Natural killer cell (primary cell): ENCODE data around the gene TMEM126A. TPM values are rescaled to one million over a fixed set of nuclear protein-coding genes. Genes with fewer than 3 reads are reported as not detected.

Experiments used
- ATAC-seq, 3 donors: fragments of 150-1000 bp in 2 of 3; fragments of 200-7000 bp in 1 of 3; cut with Tn5 transposase; 1 replicate in 1 of 3; 2 replicates in 2 of 3; pipeline ENCODE4 v1.10.0; 2021; ENCODE audit warnings: mild to moderate bottlenecking in 2 of 3, moderate library complexity in 2 of 3
- DNase-seq, 2 donors: peaks; one replicate each; pipeline versions ENCODE4 v3.0.0 to v3.0.0-alpha.2; 2013 to 2021; ENCODE audit warnings: mixed read lengths in 1 of 2
- H3K27ac ChIP-seq: one replicate; pipeline ENCODE4 v1.5.1; 2013; ENCODE audit warnings: mild to moderate bottlenecking, low read length
- H3K27me3 ChIP-seq: one replicate; pipeline ENCODE4 v1.6.1; 2013; ENCODE audit warnings: low read length; ENCODE audit not compliant: control insufficient read depth, insufficient read depth
- H3K36me3 ChIP-seq: one replicate; pipeline ENCODE4 v1.6.1; 2013; ENCODE audit warnings: low read length; ENCODE audit not compliant: control insufficient read depth, insufficient read depth
- H3K4me1 ChIP-seq: one replicate; pipeline ENCODE4 v1.6.1; 2013; ENCODE audit warnings: low read length; ENCODE audit not compliant: control insufficient read depth, insufficient read depth
- H3K4me3 ChIP-seq: one replicate; pipeline ENCODE4 v1.5.1; 2013; ENCODE audit warnings: low read length
- H3K9me3 ChIP-seq: one replicate; pipeline ENCODE4 v1.6.1; 2013; ENCODE audit warnings: low read length; ENCODE audit not compliant: control insufficient read depth, insufficient read depth
- H3K27ac Mint-ChIP-seq, 2 donors: one replicate each; pipeline ENCODE4 v1.8.0; 2022; ENCODE audit warnings: mild to moderate bottlenecking in 2 of 2, mixed read lengths in 2 of 2, moderate library complexity in 1 of 2
- H3K27me3 Mint-ChIP-seq, 2 donors: one replicate each; pipeline ENCODE4 v1.8.0; 2022; ENCODE audit warnings: low read depth in 2 of 2, mixed read lengths in 2 of 2
- H3K36me3 Mint-ChIP-seq: one replicate; pipeline ENCODE4 v1.8.0; 2022; ENCODE audit warnings: mixed read lengths
- H3K4me1 Mint-ChIP-seq, 2 donors: one replicate each; pipeline ENCODE4 v1.8.0; 2022; ENCODE audit warnings: mixed read lengths in 2 of 2
- H3K4me3 Mint-ChIP-seq: one replicate; pipeline ENCODE4 v1.8.0; 2022; ENCODE audit warnings: mild to moderate bottlenecking, moderate library complexity, mixed read lengths
- H3K9me3 Mint-ChIP-seq, 2 donors: one replicate each; pipeline ENCODE4 v1.8.0; 2022; ENCODE audit warnings: mixed read lengths in 2 of 2
- WGBS: methylation state at CpG from one replicate; pipeline ENCODE4 v1.1.7; 2013; ENCODE audit warnings: missing lambda C conversion rate; ENCODE audit not compliant: insufficient coverage; 5-methylcytosine and 5-hydroxymethylcytosine counted together
- intact Hi-C: fragments of 100-400 bp; cut with micrococcal nuclease; formaldehyde crosslinking; loops from one replicate; pipeline ENCODE4 v1.14.2; 2022
- total RNA-seq, 4 donors: library from RNA; stranded (reverse); fragments of 120-200 nt in 1 of 4; gene quantifications; one replicate each; pipeline versions ENCODE4 v1.2.3 to v1.2.4, GENCODE V29; 2013 to 2022
- TF ChIP-seq, protein P1 (sequence below): fragments of 200-600 bp; IDR thresholded peaks from one replicate; pipeline ENCODE4 v1.8.0; 2022; ENCODE audit warnings: antibody characterized with exemption

TMEM126A gene
- total RNA-seq, 3 donors from 2014 or later (not counting 1 experiment from before 2014, with no cell fraction given): 16.8 to 27.6 (median 23.2) TPM

DNA sequence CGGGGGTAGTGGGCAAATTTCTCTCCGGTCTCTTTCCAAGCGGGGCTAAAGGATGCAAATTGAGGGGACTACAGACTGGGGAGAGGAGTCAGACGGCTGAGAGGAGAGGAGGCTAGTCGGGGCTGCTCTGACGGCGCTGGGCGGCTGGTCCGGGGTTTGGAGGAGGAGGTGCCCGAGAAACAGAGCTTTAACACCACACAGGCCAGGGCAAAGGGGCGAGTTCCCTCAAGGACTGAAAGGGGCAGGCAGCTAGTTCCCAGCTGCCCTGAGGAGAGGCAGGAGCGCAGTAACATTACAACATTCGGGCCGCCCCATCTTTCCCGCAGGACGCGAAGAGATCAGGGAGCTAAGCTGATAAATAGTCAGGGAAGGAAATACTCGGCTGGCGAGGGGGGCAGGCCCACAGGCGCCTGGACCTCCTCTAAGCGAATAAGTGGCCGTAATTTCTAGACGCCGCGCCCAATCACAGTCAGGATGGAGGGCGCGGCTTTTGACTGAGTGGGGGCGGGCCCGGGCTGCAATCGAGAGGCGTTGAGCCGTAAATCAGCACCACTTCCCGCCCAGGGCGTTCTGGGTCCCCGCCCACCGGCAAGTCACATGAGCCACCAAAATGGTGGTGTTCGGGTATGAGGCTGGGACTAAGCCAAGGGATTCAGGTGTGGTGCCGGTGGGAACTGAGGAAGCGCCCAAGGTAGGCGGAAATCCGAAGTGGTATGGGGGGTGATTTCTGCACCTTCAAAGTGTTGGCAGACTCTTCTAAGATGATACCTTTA, 19.6 kb upstream of the TMEM126A start, which contains the start of gene TMEM126B:
TMEM126B (plus strand) TSS at position 596 of the 773 bp plus-strand sequence; CDS start at position 611, 15 bp downstream.
- Mint-ChIP-seq H3K4me3 (peak within 1 kb of the TSS; percentile 98), H3K27me3 (peaks cover 0 to 14% of the 10 kb centered on the region in 2 donors), H3K9me3 (no peaks in the 10 kb centered on the region), H3K27ac (peak within 1 kb of the TSS; percentile 95 to 100), H3K4me1 (peaks cover 27 to 29% of the 10 kb centered on the region in 2 donors), H3K36me3 (no peaks in the 10 kb centered on the region)
- peak; percentile 94 to 96 for DNase-seq
- intact Hi-C loops: loop anchor here (1.0 kb wide), 3 partner anchors 19 to 617 kb away; partner anchors contain the start of gene TMEM126A
- Histone ChIP-seq H3K4me1 (peaks cover 6% of the 10 kb centered on the region), H3K9me3 (no peaks in the 10 kb centered on the region), H3K36me3 (peaks cover 8% of the 10 kb centered on the region), H3K4me3 (peak within 1 kb of the TSS; percentile 69), H3K27me3 (no peaks in the 10 kb centered on the region), H3K27ac (peak within 1 kb of the TSS; percentile 78)
- peak; percentile 96 to 100 (median 97) for ATAC-seq
- 0% methylated on average over 41 of the region's 41 CpGs for WGBS
- TF ChIP-seq, protein P1, sequence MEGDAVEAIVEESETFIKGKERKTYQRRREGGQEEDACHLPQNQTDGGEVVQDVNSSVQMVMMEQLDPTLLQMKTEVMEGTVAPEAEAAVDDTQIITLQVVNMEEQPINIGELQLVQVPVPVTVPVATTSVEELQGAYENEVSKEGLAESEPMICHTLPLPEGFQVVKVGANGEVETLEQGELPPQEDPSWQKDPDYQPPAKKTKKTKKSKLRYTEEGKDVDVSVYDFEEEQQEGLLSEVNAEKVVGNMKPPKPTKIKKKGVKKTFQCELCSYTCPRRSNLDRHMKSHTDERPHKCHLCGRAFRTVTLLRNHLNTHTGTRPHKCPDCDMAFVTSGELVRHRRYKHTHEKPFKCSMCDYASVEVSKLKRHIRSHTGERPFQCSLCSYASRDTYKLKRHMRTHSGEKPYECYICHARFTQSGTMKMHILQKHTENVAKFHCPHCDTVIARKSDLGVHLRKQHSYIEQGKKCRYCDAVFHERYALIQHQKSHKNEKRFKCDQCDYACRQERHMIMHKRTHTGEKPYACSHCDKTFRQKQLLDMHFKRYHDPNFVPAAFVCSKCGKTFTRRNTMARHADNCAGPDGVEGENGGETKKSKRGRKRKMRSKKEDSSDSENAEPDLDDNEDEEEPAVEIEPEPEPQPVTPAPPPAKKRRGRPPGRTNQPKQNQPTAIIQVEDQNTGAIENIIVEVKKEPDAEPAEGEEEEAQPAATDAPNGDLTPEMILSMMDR: no peak

DNA sequence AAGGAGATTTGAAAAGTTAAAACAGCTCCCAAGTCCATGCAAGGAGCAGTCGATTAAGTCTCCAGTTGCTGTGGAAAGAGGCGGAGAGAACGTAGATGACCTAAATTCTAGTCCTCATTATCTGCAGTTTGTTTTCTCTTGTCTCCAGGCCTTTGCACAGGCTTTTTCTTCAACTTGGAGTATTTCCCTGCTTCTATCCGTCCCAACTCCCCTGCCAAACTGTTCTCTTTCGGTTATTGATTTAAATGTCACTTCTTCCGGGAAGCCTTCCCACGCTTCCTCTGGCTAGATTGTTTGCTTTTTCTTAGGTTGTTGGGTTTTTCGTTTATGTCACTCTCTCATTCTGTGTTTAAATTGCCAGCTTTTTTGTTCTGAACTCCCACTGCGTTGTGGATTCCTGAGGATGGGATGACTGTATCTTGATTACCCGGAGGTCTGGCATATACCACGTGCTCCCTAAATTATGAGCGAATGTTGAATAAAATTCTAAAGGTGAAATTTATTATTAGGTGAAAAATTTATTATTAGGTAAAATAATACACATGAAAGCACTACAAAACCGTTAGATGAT, 18.9 kb upstream of the TMEM126A start:
- H3K27ac Mint-ChIP-seq: peak overlapping the region; percentile 95 to 100
- Histone ChIP-seq H3K27ac (peak overlapping the region; percentile 60), H3K27me3 (no peaks in the 10 kb centered on the region), H3K9me3 (no peaks in the 10 kb centered on the region), H3K4me1 (peaks cover 6% of the 10 kb centered on the region), H3K36me3 (peaks cover 8% of the 10 kb centered on the region), H3K4me3 (peak overlapping the region; percentile 69)
- WGBS: under 1% methylated on average over 11 of the region's 13 CpGs
- H3K27me3 Mint-ChIP-seq: peaks cover 0 to 10% of the 10 kb centered on the region in 2 donors
- DNase-seq: no peak
- H3K4me3 Mint-ChIP-seq: peak overlapping the region; percentile 98
- no peaks in the 10 kb centered on the region for H3K36me3 Mint-ChIP-seq
- TF ChIP-seq, protein P1: no peak
- no peaks in the 10 kb centered on the region for H3K9me3 Mint-ChIP-seq
- peaks cover 27 to 29% of the 10 kb centered on the region in 2 donors for H3K4me1 Mint-ChIP-seq
- ATAC-seq: peak; percentile 3 to 9 (median 4)
- intact Hi-C loops: loop anchor here (1.0 kb wide), 3 partner anchors 18 to 616 kb away; partner anchors contain the start of gene TMEM126A

DNA sequence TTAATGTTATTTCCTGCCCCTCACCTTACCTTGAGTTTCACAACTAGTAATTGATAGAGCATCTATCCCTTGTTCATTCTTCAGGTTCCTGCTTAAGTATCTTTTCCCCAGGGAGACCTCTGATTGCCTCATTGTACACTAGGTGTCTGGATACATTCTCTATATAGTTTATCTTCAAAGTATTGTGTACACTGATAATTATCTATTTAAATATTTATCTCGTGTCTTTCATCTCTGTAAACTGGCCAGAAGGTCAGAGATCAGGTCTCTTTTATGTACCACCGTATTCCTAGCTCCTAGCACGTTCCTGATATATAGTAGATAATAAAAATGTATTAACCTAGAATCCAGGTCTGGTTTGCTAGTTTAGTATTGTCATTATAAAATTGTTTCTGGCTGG, 13.0 kb upstream of the TMEM126A start:
- WGBS: 93% methylated on average over 2 of the region's 3 CpGs
- Mint-ChIP-seq H3K27ac (no peak overlapping the region), H3K4me3 (no peak overlapping the region), H3K27me3 (no peaks in the 10 kb centered on the region), H3K36me3 (no peaks in the 10 kb centered on the region), H3K4me1 (peaks cover 0 to under 1% of the 10 kb centered on the region in 2 donors), H3K9me3 (no peaks in the 10 kb centered on the region)
- intact Hi-C loops: no loop called here
- TF ChIP-seq, protein P1: no peak
- DNase-seq (no peak), ATAC-seq (no peak)
- Histone ChIP-seq H3K27me3 (no peaks in the 10 kb centered on the region), H3K4me3 (no peak overlapping the region), H3K27ac (no peak overlapping the region), H3K9me3 (no peaks in the 10 kb centered on the region), H3K4me1 (no peaks in the 10 kb centered on the region), H3K36me3 (peaks cover 38% of the 10 kb centered on the region)
